KMS-11 (cell line): ENCODE results near the gene LANCL2.

Experiments
- H2AFZ ChIP-seq: fragments of 200-600 bp; sonication (generic); 2 replicates; pipeline ENCODE4 v1.6.1; 2016; ENCODE audit warnings: antibody characterized with exemption, mixed run types, low read depth
- H3K27ac ChIP-seq: fragments of 200-600 bp; sonication (generic); 2 replicates; pipeline ENCODE4 v1.6.1; 2016; ENCODE audit warnings: mild to moderate bottlenecking, mixed run types
- H3K27me3 ChIP-seq: fragments of 200-600 bp; sonication (generic); 2 replicates; pipeline ENCODE4 v1.6.1; 2017; ENCODE audit warnings: mild to moderate bottlenecking, low read depth, mixed run types, moderate library complexity; ENCODE audit not compliant: insufficient read depth
- H3K36me3 ChIP-seq: fragments of 200-600 bp; sonication (generic); 2 replicates; pipeline ENCODE4 v1.6.1; 2017; ENCODE audit warnings: mild to moderate bottlenecking, mixed run types; ENCODE audit not compliant: insufficient read depth
- H3K4me1 ChIP-seq: fragments of 200-600 bp; sonication (generic); 2 replicates; pipeline ENCODE4 v1.6.1; 2016; ENCODE audit warnings: mild to moderate bottlenecking, low read depth, mixed run types; ENCODE audit not compliant: poor library complexity, severe bottlenecking
- H3K4me2 ChIP-seq: fragments of 200-600 bp; sonication (generic); 2 replicates; pipeline ENCODE4 v1.7.0; 2016; ENCODE audit warnings: mild to moderate bottlenecking, mixed run types
- H3K4me3 ChIP-seq: fragments of 200-600 bp; sonication (generic); IDR thresholded peaks from 2 replicates; pipeline ENCODE4 v1.6.1; 2017; ENCODE audit warnings: low read depth, low read length, mixed read lengths; ENCODE audit not compliant: insufficient read depth
- H3K79me2 ChIP-seq: fragments of 200-600 bp; sonication (generic); 2 replicates; pipeline ENCODE4 v1.6.1; 2016; ENCODE audit warnings: low read depth, mixed run types; ENCODE audit not compliant: insufficient read depth
- H3K9ac ChIP-seq: fragments of 200-600 bp; sonication (generic); 2 replicates; pipeline ENCODE4 v1.6.1; 2016; ENCODE audit warnings: mild to moderate bottlenecking, mixed run types
- H4K20me1 ChIP-seq: fragments of 200-600 bp; sonication (generic); 2 replicates; pipeline ENCODE4 v1.6.1; 2016; ENCODE audit warnings: mild to moderate bottlenecking, mixed run types; ENCODE audit not compliant: insufficient read depth
- TF ChIP-seq, protein P1 (sequence below): fragments of 200-600 bp; sonication (generic); conservative IDR thresholded peaks from 2 replicates; pipeline ENCODE4 v1.6.1; 2017; ENCODE audit warnings: low read depth, mild to moderate bottlenecking, antibody characterized with exemption, low read length, moderate library complexity, mixed read lengths

LANCL2 gene

GRCh38 chr7:55457801-55458200 is 92.7 kb downstream of the LANCL2 start:
- H3K4me3 ChIP-seq = no peak overlapping the region
- H3K27me3 ChIP-seq = no peaks in the 10 kb centered on the region
- no peak overlapping the region for H3K4me2 ChIP-seq
- H3K4me1 ChIP-seq = peaks cover 31% of the 10 kb centered on the region
- H4K20me1 ChIP-seq = 0 out of 2 replicates have a peak, but pooled peaks cover 3% of the 10 kb centered on the region
- H2AFZ ChIP-seq = no peak overlapping the region
- H3K9ac ChIP-seq = no peak overlapping the region
- no peaks in the 10 kb centered on the region for H3K36me3 ChIP-seq
- no peaks in the 10 kb centered on the region for H3K79me2 ChIP-seq
- TF ChIP-seq, protein P1, sequence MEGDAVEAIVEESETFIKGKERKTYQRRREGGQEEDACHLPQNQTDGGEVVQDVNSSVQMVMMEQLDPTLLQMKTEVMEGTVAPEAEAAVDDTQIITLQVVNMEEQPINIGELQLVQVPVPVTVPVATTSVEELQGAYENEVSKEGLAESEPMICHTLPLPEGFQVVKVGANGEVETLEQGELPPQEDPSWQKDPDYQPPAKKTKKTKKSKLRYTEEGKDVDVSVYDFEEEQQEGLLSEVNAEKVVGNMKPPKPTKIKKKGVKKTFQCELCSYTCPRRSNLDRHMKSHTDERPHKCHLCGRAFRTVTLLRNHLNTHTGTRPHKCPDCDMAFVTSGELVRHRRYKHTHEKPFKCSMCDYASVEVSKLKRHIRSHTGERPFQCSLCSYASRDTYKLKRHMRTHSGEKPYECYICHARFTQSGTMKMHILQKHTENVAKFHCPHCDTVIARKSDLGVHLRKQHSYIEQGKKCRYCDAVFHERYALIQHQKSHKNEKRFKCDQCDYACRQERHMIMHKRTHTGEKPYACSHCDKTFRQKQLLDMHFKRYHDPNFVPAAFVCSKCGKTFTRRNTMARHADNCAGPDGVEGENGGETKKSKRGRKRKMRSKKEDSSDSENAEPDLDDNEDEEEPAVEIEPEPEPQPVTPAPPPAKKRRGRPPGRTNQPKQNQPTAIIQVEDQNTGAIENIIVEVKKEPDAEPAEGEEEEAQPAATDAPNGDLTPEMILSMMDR = no peak
- no peak overlapping the region for H3K27ac ChIP-seq

DNA sequence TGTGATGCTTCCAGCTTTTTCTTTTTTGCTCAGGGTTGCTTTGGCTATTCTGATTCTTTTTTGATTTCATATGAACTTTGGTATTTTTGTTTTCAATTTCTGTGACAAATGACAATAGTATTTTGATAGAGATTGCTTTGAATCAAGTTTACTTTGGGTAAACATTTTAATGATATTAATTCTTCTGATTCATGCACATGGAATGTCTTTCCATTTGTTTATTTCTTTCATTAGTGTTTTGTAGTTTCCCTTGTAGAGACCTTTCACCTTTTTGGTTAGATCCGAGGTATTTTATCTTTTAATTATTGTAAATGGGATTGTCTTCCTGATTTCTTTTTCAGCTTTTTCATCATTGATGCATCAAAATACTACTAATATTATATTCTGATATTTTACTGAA is 93.2 kb downstream of the LANCL2 start:
- no peak overlapping the region for H3K4me3 ChIP-seq
- H3K9ac ChIP-seq = no peak overlapping the region
- peaks cover 36% of the 10 kb centered on the region for H3K4me1 ChIP-seq
- no peak overlapping the region; the same call in 1 of the 2 replicates for H3K4me2 ChIP-seq
- TF ChIP-seq, protein P1 = no peak
- H2AFZ ChIP-seq = no peak overlapping the region
- no peaks in the 10 kb centered on the region for H3K36me3 ChIP-seq
- H3K79me2 ChIP-seq = no peaks in the 10 kb centered on the region
- no peaks in the 10 kb centered on the region for H4K20me1 ChIP-seq
- no peaks in the 10 kb centered on the region for H3K27me3 ChIP-seq
- H3K27ac ChIP-seq = no peak overlapping the region

GRCh38 chr7:55463686-55464262 is 98.6 kb downstream of the LANCL2 start:
- no peaks in the 10 kb centered on the region for H4K20me1 ChIP-seq
- peaks cover 52% of the 10 kb centered on the region for H3K4me1 ChIP-seq
- H3K27me3 ChIP-seq = no peaks in the 10 kb centered on the region
- H3K4me3 ChIP-seq = no peak overlapping the region
- no peak overlapping the region for H3K9ac ChIP-seq
- TF ChIP-seq, protein P1 = no peak
- H3K4me2 ChIP-seq = no peak overlapping the region
- H2AFZ ChIP-seq = no peak overlapping the region
- no peaks in the 10 kb centered on the region; the same call in 1 of the 2 replicates for H3K36me3 ChIP-seq
- H3K79me2 ChIP-seq = peaks cover 7% of the 10 kb centered on the region; the same call in 1 of the 2 replicates
- no peak overlapping the region for H3K27ac ChIP-seq

DNA sequence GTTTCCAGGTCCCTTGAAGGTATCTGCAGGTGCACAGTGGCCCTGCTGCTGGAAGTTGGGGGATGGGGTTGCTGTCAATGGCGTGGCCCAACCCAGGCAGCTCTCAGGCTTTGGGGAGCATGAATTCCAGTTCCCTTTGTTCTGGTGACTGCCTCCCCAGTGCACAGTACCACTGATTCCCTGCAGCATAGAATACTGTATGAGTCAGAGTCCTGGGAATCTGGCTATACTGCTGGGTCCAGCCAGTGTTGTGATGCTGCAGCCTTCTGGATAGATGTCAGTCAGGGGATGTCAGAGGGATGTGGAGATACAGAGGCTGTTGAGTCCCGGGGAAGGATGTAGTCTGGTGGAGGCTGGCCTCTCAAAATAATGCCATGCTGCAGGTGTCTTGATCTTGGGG is 99.3 kb downstream of the LANCL2 start:
- Histone ChIP-seq H3K4me1 (peaks cover 57% of the 10 kb centered on the region), H3K79me2 (peaks cover 7% of the 10 kb centered on the region; the same call in 1 of the 2 replicates), H3K9ac (no peak overlapping the region), H3K4me3 (no peak overlapping the region), H3K27me3 (no peaks in the 10 kb centered on the region), H2AFZ (no peak overlapping the region), H4K20me1 (no peaks in the 10 kb centered on the region), H3K4me2 (no peak overlapping the region), H3K36me3 (no peaks in the 10 kb centered on the region; the same call in 1 of the 2 replicates), H3K27ac (no peak overlapping the region)
- TF ChIP-seq, protein P1 = no peak
